CD4-positive, alpha-beta T cell (primary cell): ENCODE data around the gene KRTAP4-2. TPM values are rescaled to one million over a fixed set of nuclear protein-coding genes. Genes with fewer than 3 reads are reported as not detected.

ENCODE experiments used
- ATAC-seq: fragments of 200-7000 bp; cut with Tn5 transposase; one replicate; pipeline ENCODE4 v1.10.0; 2022; ENCODE audit warnings: mild to moderate bottlenecking; ENCODE audit not compliant: poor library complexity
- CTCF ChIA-PET: fragments of 350-600 bp; sonication (Branson Sonifier 250); formaldehyde crosslinking; loops from one replicate; lab custom pipeline; 2021; ENCODE audit warnings: antibody characterized with exemption, inconsistent platforms; lab: Charles Lee
- POLR2A ChIA-PET: fragments of 350-600 bp; sonication (Branson Sonifier 250); formaldehyde crosslinking; loops from one replicate; lab custom pipeline; 2021; ENCODE audit warnings: antibody characterized with exemption, inconsistent platforms; lab: Charles Lee
- DNase-seq, 14 experiments: peaks; one replicate each; pipeline ENCODE4 v3.0.0-alpha.2; 2013 to 2020; ENCODE audit warnings: mixed read lengths in 2 of 14
- H3K27ac ChIP-seq, 2 donors: one replicate each; pipeline versions ENCODE4 v1.5.1 to v1.7.0; 2013; ENCODE audit warnings: low read length in 2 of 2, low read depth in 1 of 2, mild to moderate bottlenecking in 1 of 2
- H3K27me3 ChIP-seq, 2 experiments: 1 replicate in 1 of 2; 2 replicates in 1 of 2; pipeline versions ENCODE4 v1.6.1 to v1.7.0; 2013; ENCODE audit warnings: low read length in 2 of 2, control low read depth in 1 of 2, mild to moderate bottlenecking in 1 of 2, moderate library complexity in 1 of 2; ENCODE audit not compliant: insufficient read depth in 2 of 2, control insufficient read depth in 1 of 2
- H3K36me3 ChIP-seq: one replicate; pipeline ENCODE4 v1.6.1; 2013; ENCODE audit warnings: low read length, control low read depth; ENCODE audit not compliant: insufficient read depth
- H3K4me1 ChIP-seq: one replicate; pipeline ENCODE4 v1.6.1; 2013; ENCODE audit warnings: low read length, control low read depth; ENCODE audit not compliant: insufficient read depth
- H3K4me3 ChIP-seq: one replicate; pipeline ENCODE4 v1.5.1; 2013; ENCODE audit warnings: mild to moderate bottlenecking, low read length, moderate library complexity
- H3K9me3 ChIP-seq, 2 experiments: 1 replicate in 1 of 2; 2 replicates in 1 of 2; pipeline versions ENCODE4 v1.6.1 to v1.7.0; 2013; ENCODE audit warnings: low read length in 2 of 2, mild to moderate bottlenecking in 2 of 2, control low read depth in 1 of 2, moderate library complexity in 1 of 2; ENCODE audit not compliant: control insufficient read depth in 1 of 2, insufficient read depth in 1 of 2
- H3K27ac Mint-ChIP-seq: one replicate; pipeline ENCODE4 v1.8.0; 2020; ENCODE audit warnings: mixed read lengths
- H3K27me3 Mint-ChIP-seq: one replicate; pipeline ENCODE4 v1.8.0; 2021; ENCODE audit warnings: mixed read lengths
- H3K36me3 Mint-ChIP-seq: one replicate; pipeline ENCODE4 v1.8.0; 2021; ENCODE audit warnings: low read depth, mixed read lengths
- H3K4me1 Mint-ChIP-seq: one replicate; pipeline ENCODE4 v1.8.0; 2021; ENCODE audit warnings: low read depth, mixed read lengths
- H3K4me3 Mint-ChIP-seq: one replicate; pipeline ENCODE4 v1.8.0; 2020; ENCODE audit warnings: mild to moderate bottlenecking, mixed read lengths
- H3K9me3 Mint-ChIP-seq: one replicate; pipeline ENCODE4 v1.8.0; 2020; ENCODE audit warnings: mixed read lengths
- intact Hi-C, 2 experiments: fragments of 100-400 bp; cut with DNase I in 1 of 2; cut with micrococcal nuclease in 1 of 2; formaldehyde crosslinking; loops; one replicate each; pipeline versions ENCODE4 v1.15.1 to v1.9.0; 2023 to 2025; cut with DNase I, micrococcal nuclease
- total RNA-seq, 174 experiments: library from RNA in 2 of 174; stranded (reverse) in 2 of 174; gene quantifications; one replicate each; pipeline ENCODE4 v1.2.3 and lab custom pipeline; 2021 to 2026
- TF ChIP-seq, protein P1 (sequence below): fragments of 200-600 bp; IDR thresholded peaks from one replicate; pipeline ENCODE4 v1.8.0; 2022; ENCODE audit warnings: antibody characterized with exemption, mild to moderate bottlenecking

Gene KRTAP4-2
- total RNA-seq, 2 experiments from 2014 or later = not detected

DNA sequence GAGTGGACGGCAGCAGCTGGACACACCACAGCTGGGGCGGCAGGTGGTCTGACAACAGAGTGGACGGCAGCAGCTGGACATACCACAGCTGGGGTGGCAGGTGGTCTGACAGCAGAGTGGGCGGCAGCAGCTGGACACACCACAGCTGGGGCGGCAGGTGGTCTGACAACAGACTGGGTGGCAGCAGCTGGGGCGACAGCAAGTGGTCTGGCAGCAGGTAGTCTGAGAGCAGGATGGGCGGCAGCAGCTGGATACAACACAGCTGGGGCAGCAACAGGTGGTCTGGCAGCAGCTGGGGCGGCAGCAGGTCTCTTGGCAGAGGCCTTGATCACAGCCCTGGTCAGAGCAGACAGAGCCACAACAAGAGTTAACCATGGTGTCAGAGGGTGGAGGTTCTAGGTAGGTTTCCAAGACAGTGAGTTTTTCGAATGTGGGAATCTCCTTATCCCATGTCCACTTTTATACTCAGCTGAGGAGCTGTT lies 6.5 kb upstream of the KRTAP4-2 start, which contains the start of gene KRTAP4-1:
Gene KRTAP4-1 (minus strand): TSS at position 432 of the 482 bp plus-strand sequence. CDS start 57 bp downstream, at position 375.
- no peak within 1 kb of the TSS for H3K4me3 Mint-ChIP-seq
- Histone ChIP-seq H3K36me3 (no peaks in the 10 kb centered on the region), H3K4me3 (no peak within 1 kb of the TSS), H3K4me1 (no peaks in the 10 kb centered on the region), H3K27ac (no peak within 1 kb of the TSS), H3K9me3 (no peaks in the 10 kb centered on the region), H3K27me3 (no peaks in the 10 kb centered on the region)
- DNase-seq (no peak), ATAC-seq (no peak)
- no peaks in the 10 kb centered on the region for H3K9me3 Mint-ChIP-seq
- H3K27me3 Mint-ChIP-seq = peaks cover 19% of the 10 kb centered on the region
- CTCF ChIA-PET = no interaction called here
- H3K36me3 Mint-ChIP-seq = no peaks in the 10 kb centered on the region
- TF ChIP-seq, protein P1, sequence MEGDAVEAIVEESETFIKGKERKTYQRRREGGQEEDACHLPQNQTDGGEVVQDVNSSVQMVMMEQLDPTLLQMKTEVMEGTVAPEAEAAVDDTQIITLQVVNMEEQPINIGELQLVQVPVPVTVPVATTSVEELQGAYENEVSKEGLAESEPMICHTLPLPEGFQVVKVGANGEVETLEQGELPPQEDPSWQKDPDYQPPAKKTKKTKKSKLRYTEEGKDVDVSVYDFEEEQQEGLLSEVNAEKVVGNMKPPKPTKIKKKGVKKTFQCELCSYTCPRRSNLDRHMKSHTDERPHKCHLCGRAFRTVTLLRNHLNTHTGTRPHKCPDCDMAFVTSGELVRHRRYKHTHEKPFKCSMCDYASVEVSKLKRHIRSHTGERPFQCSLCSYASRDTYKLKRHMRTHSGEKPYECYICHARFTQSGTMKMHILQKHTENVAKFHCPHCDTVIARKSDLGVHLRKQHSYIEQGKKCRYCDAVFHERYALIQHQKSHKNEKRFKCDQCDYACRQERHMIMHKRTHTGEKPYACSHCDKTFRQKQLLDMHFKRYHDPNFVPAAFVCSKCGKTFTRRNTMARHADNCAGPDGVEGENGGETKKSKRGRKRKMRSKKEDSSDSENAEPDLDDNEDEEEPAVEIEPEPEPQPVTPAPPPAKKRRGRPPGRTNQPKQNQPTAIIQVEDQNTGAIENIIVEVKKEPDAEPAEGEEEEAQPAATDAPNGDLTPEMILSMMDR = no peak
- H3K4me1 Mint-ChIP-seq = no peaks in the 10 kb centered on the region
- POLR2A ChIA-PET = no interaction called here
- no peak within 1 kb of the TSS for H3K27ac Mint-ChIP-seq
- intact Hi-C loops = no loop called here

DNA sequence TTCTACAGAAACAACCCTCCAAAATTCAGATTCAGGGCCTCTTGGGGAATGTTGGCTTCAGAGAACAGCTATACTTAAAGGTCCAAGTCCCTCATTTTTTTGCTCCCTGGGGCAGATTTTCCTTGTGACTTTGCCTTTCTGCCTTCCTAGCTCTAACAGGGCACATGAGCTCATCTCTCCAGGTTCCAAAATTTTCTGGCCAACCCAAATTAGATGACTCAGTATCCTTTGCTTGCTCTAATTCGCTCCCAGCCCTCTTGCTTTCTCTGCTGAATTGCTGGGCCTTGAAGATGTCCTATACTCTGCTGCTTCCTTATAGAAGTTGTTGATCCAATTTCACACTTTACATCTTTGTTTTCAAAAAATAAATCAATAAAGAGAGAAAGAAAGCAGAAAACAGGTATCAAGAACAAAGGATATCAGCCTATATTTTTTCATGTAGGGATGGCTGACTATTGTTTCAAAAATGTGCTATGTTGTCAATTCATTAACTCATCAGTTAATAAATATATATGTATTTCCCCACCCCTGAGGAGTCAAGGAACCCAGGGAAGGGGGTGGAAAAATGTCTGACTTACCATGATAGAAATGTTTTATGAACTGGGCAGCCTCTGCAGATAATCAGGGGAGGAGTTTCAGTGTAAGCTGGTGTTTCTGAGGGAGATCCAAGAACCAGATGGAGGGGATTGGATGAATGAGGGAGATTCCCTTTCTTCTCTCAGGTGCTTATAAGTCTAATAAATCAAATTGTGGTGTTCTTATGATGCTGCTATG lies 1.0 kb upstream of the KRTAP4-2 start:
- Mint-ChIP-seq H3K4me3 (no peak overlapping the region), H3K27ac (no peak overlapping the region), H3K9me3 (no peaks in the 10 kb centered on the region), H3K4me1 (no peaks in the 10 kb centered on the region), H3K36me3 (no peaks in the 10 kb centered on the region), H3K27me3 (peaks cover under 1% of the 10 kb centered on the region)
- Histone ChIP-seq H3K36me3 (no peaks in the 10 kb centered on the region), H3K9me3 (no peaks in the 10 kb centered on the region), H3K4me3 (no peak overlapping the region), H3K4me1 (no peaks in the 10 kb centered on the region), H3K27ac (no peak overlapping the region), H3K27me3 (no peaks in the 10 kb centered on the region)
- intact Hi-C loops = no loop called here
- DNase-seq (no peak), ATAC-seq (no peak)
- ChIA-PET POLR2A (no interaction called here), CTCF (no interaction called here)
- TF ChIP-seq, protein P1 = no peak

DNA sequence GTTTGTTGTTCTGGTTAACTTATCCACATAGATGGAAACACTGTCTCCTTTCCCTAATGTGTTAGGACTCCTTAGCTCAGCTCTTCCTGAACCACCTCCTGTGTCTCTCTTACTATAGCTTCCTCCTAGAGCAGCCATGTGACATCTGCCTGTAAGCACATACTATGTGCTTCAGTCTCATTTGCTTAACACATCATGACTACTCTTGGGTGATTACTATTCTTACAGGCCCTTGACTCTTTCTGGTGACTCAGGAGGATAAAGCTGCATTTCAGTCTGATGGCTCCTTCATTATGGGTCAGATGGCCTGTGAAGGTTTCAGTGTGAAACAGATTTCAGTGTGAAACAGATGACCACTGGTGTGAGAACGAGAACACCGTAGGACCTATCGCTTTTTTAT lies 320 bp upstream of the KRTAP4-2 start:
- ATAC-seq = no peak
- TF ChIP-seq, protein P1 = no peak

More for the DNA sequence above, 320 bp upstream of the KRTAP4-2 start:
- Mint-ChIP-seq H3K27ac (no peak overlapping the region), H3K9me3 (no peaks in the 10 kb centered on the region), H3K4me3 (no peak overlapping the region), H3K4me1 (no peaks in the 10 kb centered on the region), H3K27me3 (no peaks in the 10 kb centered on the region), H3K36me3 (no peaks in the 10 kb centered on the region)
- intact Hi-C loops = no loop called here
- no peak overlapping the region for H3K4me3 ChIP-seq
- no peak overlapping the region for H3K27ac ChIP-seq
- CTCF ChIA-PET = no interaction called here
- H3K36me3 ChIP-seq = no peaks in the 10 kb centered on the region
- H3K4me1 ChIP-seq = no peaks in the 10 kb centered on the region
- H3K27me3 ChIP-seq = no peaks in the 10 kb centered on the region
- no peak for DNase-seq
- H3K9me3 ChIP-seq = no peaks in the 10 kb centered on the region
- POLR2A ChIA-PET = no interaction called here
